Effector CD4-positive, alpha-beta T cell (primary cell): ENCODE results near the gene GALR2.
A peak's percentile ranks its signal among the peaks of the same experiment; 100 is the strongest.

ENCODE experiments used
- DNase-seq: peaks from one replicate; pipeline ENCODE4 v3.0.0-alpha.2; 2020

The GALR2 gene

GRCh38 chr17:76102944-76103273 is 28.3 kb downstream of the GALR2 start:
- no peak for DNase-seq

GRCh38 chr17:76103274-76104139 is 28.9 kb downstream of the GALR2 start, which contains the start of gene EXOC7:
Gene EXOC7, minus strand, starts transcription at chr17:76103787. Its CDS starts 95 bp downstream, at chr17:76103692.
- peak; percentile 86 for DNase-seq

- DNase-seq, result no peak
Observed at GRCh38 chr17:76104140-76104895, 29.7 kb downstream of the GALR2 start.

GRCh38 chr17:76104896-76105231 is 30.3 kb downstream of the GALR2 start:
- DNase-seq, result no peak

- DNase-seq, result no peak
Observed at GRCh38 chr17:76106703-76107102, 32.1 kb downstream of the GALR2 start.

GRCh38 chr17:76107509-76107908 is 32.9 kb downstream of the GALR2 start:
- no peak for DNase-seq

- DNase-seq, result no peak
Observed at GRCh38 chr17:76111956-76112355, 37.4 kb downstream of the GALR2 start.

GRCh38 chr17:76115138-76115754 is 40.7 kb downstream of the GALR2 start:
- no peak for DNase-seq

GRCh38 chr17:76119409-76120371 is 45.1 kb downstream of the GALR2 start:
- DNase-seq, result no peak

- DNase-seq, result no peak
Observed at GRCh38 chr17:76120658-76121008, 46.1 kb downstream of the GALR2 start.

- DNase-seq, result no peak
Observed at GRCh38 chr17:76121932-76122430, 47.4 kb downstream of the GALR2 start.

- no peak for DNase-seq
Observed at GRCh38 chr17:76122431-76123190, 48.0 kb downstream of the GALR2 start.

GRCh38 chr17:76123191-76123499 is 48.6 kb downstream of the GALR2 start:
- no peak for DNase-seq

GRCh38 chr17:76123749-76124581 is 49.4 kb downstream of the GALR2 start:
- no peak for DNase-seq

GRCh38 chr17:76124582-76125390 is 50.2 kb downstream of the GALR2 start:
- no peak for DNase-seq

GRCh38 chr17:76125391-76125675 is 50.8 kb downstream of the GALR2 start:
- no peak for DNase-seq

GRCh38 chr17:76125922-76126321 is 51.3 kb downstream of the GALR2 start:
- DNase-seq, result no peak
